Measurements from ENCODE around the gene OMP.

OMP gene

GRCh38 chr11:77069336-77069968, 33.2 kb upstream of the OMP start:
- no peak for FAIRE-seq

GRCh38 chr11:77069969-77070582, 32.6 kb upstream of the OMP start:
- no peak for FAIRE-seq

GRCh38 chr11:77071077-77071476, 31.6 kb upstream of the OMP start:
- no peak for FAIRE-seq

GRCh38 chr11:77071671-77072605, 30.7 kb upstream of the OMP start:
- FAIRE-seq = no peak

- FAIRE-seq = no peak
Measured at GRCh38 chr11:77072851-77073327, 29.8 kb upstream of the OMP start.

GRCh38 chr11:77073328-77074001, 29.2 kb upstream of the OMP start:
- FAIRE-seq = peak; percentile 76

- no peak for FAIRE-seq
Measured at GRCh38 chr11:77074205-77074604, 28.4 kb upstream of the OMP start.

GRCh38 chr11:77074626-77075221, 27.9 kb upstream of the OMP start:
- no peak for FAIRE-seq

GRCh38 chr11:77075425-77075905, 27.2 kb upstream of the OMP start:
- no peak for FAIRE-seq

- no peak for FAIRE-seq
Measured at GRCh38 chr11:77079666-77080065, 23.0 kb upstream of the OMP start.

- FAIRE-seq = no peak
Measured at GRCh38 chr11:77080643-77081210, 21.9 kb upstream of the OMP start.

- FAIRE-seq = no peak
Measured at GRCh38 chr11:77081381-77081851, 21.2 kb upstream of the OMP start.

- FAIRE-seq = no peak
Measured at GRCh38 chr11:77081976-77082836, 20.4 kb upstream of the OMP start.

GRCh38 chr11:77082838-77083565, 19.6 kb upstream of the OMP start:
- FAIRE-seq = no peak

GRCh38 chr11:77083566-77084245, 18.9 kb upstream of the OMP start:
- no peak for FAIRE-seq

GRCh38 chr11:77084581-77085191, 18.0 kb upstream of the OMP start:
- FAIRE-seq = no peak

- FAIRE-seq = no peak
Measured at GRCh38 chr11:77085652-77086051, 17.0 kb upstream of the OMP start.

- FAIRE-seq = no peak
Measured at GRCh38 chr11:77086521-77087472, 15.8 kb upstream of the OMP start.

All from endometrium (tissue), 2 donors.